ENCODE data around the gene RASGRF1. TPM values are rescaled to one million over a fixed set of nuclear protein-coding genes. Genes with fewer than 3 reads are reported as not detected.

The RASGRF1 gene
- total and polyA plus RNA-seq, 9 donors: 0.23 to 9.5 (median 1.0) TPM; not detected in 1

GRCh38 chr15:79018960-79019359 lies 71.6 kb downstream of the RASGRF1 start:
- Histone ChIP-seq H3K36me3 (no peaks in the 10 kb centered on the region), H3K4me3 (no peak overlapping the region), H3K4me1 (ENCODE audit: insufficient read depth) (no peaks in the 10 kb centered on the region), H3K27ac (no peak overlapping the region), H3K9me3 (no peaks in the 10 kb centered on the region), H3K27me3 (no peaks in the 10 kb centered on the region)
- 77 to 80% (median 80%) methylated on average over 4 of the region's 4 CpGs for WGBS, 3 donors
- TF ChIP-seq POLR2A (IDR thresholded peaks at IDR 0.05) (no peak), CTCF (IDR thresholded peaks at IDR 0.05) (no peak)
- intact Hi-C loops (cut with DNase I): no loop called here
- no peak for DNase-seq

- WGBS, 3 donors: 81 to 91% (median 87%) methylated on average over 7 of the region's 7 CpGs
- intact Hi-C loops (cut with DNase I): no loop called here
These were observed 72.6 kb downstream of the RASGRF1 start for GRCh38 chr15:79017953-79018352.

DNA sequence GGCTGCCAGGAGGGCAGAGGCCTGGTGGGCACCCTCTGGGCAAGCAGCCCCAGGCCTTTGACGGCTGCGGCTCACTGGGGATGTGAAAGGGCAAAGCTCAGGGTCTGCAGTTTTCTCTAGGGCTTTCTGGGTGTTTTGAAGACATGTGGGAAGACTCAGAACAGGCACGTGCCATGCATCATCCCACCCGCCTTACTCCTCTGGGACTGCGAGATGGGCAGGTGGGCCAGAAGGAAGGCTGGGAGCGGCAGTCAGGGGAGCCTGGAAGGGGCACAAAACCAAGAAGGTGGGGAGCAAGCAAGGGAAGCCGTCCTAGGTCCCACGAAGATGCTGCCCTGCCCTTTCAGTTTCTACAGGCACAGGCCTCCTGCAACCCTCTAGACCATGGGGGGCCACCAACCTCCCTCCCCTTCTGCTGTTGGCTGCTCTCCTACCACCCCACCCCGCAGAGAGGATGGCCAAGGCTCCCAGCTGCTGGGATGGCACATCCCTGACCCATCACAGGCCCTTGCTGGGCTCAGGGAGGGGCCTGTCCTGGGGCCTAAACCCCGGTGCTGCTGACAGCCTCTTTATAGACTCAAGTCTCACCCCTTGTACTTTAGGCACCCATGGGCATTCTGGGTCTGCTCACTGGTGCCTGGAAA lies 73.9 kb downstream of the RASGRF1 start:
- 82 to 91% (median 88%) methylated on average over 10 of the region's 10 CpGs for WGBS, 3 donors
- H3K4me1 ChIP-seq (ENCODE audit: insufficient read depth): no peaks in the 10 kb centered on the region

More at GRCh38 chr15:79017953-79018352, 72.6 kb downstream of the RASGRF1 start:
- H3K9me3 ChIP-seq: no peaks in the 10 kb centered on the region
- H3K27me3 ChIP-seq: no peaks in the 10 kb centered on the region
- TF ChIP-seq EP300 (IDR thresholded peaks at IDR 0.05): no peak
- no peak for TF ChIP-seq POLR2A (IDR thresholded peaks at IDR 0.05)
- TF ChIP-seq CTCF (IDR thresholded peaks at IDR 0.05): no peak
- H3K4me3 ChIP-seq: no peak overlapping the region
- no peak for DNase-seq
- no peaks in the 10 kb centered on the region for H3K36me3 ChIP-seq
- no peaks in the 10 kb centered on the region for H3K4me1 ChIP-seq (ENCODE audit: insufficient read depth)
- no peak overlapping the region for H3K27ac ChIP-seq

GRCh38 chr15:79015416-79015815 lies 75.2 kb downstream of the RASGRF1 start:
- no peak for DNase-seq
- no peaks in the 10 kb centered on the region for H3K27me3 ChIP-seq
- TF ChIP-seq CTCF (IDR thresholded peaks at IDR 0.05) (no peak), POLR2A (IDR thresholded peaks at IDR 0.05) (no peak), EP300 (IDR thresholded peaks at IDR 0.05) (no peak)
- H3K27ac ChIP-seq: no peak overlapping the region
- H3K9me3 ChIP-seq: no peaks in the 10 kb centered on the region
- no peaks in the 10 kb centered on the region for H3K4me1 ChIP-seq (ENCODE audit: insufficient read depth)
- intact Hi-C loops (cut with DNase I): no loop called here
- no peak overlapping the region for H3K4me3 ChIP-seq
- WGBS, 3 donors: 21 to 32% (median 31%) methylated on average over 3 of the region's 3 CpGs
- H3K36me3 ChIP-seq: no peaks in the 10 kb centered on the region

More for the DNA sequence above, 73.9 kb downstream of the RASGRF1 start:
- no peak for DNase-seq
- no peaks in the 10 kb centered on the region for H3K9me3 ChIP-seq
- intact Hi-C loops (cut with DNase I): no loop called here
- no peak overlapping the region for H3K27ac ChIP-seq
- H3K27me3 ChIP-seq: no peaks in the 10 kb centered on the region
- no peak for TF ChIP-seq EP300 (IDR thresholded peaks at IDR 0.05)
- TF ChIP-seq POLR2A (IDR thresholded peaks at IDR 0.05): no peak
- TF ChIP-seq CTCF (IDR thresholded peaks at IDR 0.05): no peak
- H3K36me3 ChIP-seq: no peaks in the 10 kb centered on the region
- H3K4me3 ChIP-seq: no peak overlapping the region

Measured in ovary (tissue), 9 donors.